HepG2 (cell line): ENCODE results near the gene NINJ2. TPM values are rescaled to one million over a fixed set of nuclear protein-coding genes. Genes with fewer than 3 reads are reported as not detected.
A peak's percentile ranks its signal among the peaks of the same experiment; 100 is the strongest.

Experiments
- CEBPB ChIP-seq: IDR thresholded peaks from 2 replicates; pipeline ENCODE4 v1.6.1; 2011; ENCODE audit warnings: low read depth, low read length, improper control_type of control experiment, borderline replicate concordance
- ELF1 ChIP-seq: sonication (generic); formaldehyde crosslinking; IDR thresholded peaks from 2 replicates; pipeline ENCODE4 v1.4.0; 2020; ENCODE audit warnings: missing genetic modification reagents
- KLF15 ChIP-seq: sonication (generic); formaldehyde crosslinking; IDR thresholded peaks from 2 replicates; pipeline ENCODE4 v1.8.1; 2023; ENCODE audit warnings: borderline replicate concordance, mild to moderate bottlenecking, inconsistent platforms, missing genetic modification reagents, mixed read lengths
- MEIS2 ChIP-seq: sonication (generic); formaldehyde crosslinking; IDR thresholded peaks from 2 replicates; pipeline ENCODE4 v1.9.0; 2021; ENCODE audit warnings: mild to moderate bottlenecking, missing genetic modification reagents
- NBN ChIP-seq: fragments of 450-650 bp; conservative IDR thresholded peaks from 2 replicates; pipeline ENCODE4 v1.6.1; 2017
- NR2F6 ChIP-seq, 2 experiments: IDR thresholded peaks; 2 replicates each; pipeline ENCODE4 v1.6.1; 2016; ENCODE audit warnings: antibody characterized with exemption in 1 of 2, mild to moderate bottlenecking in 1 of 2
- PAF1 ChIP-seq: IDR thresholded peaks from 2 replicates; pipeline ENCODE4 v1.6.1; 2016; ENCODE audit warnings: missing genetic modification reagents, missing compliant biosample characterization
- PHF8 ChIP-seq: sonication (generic); formaldehyde crosslinking; IDR thresholded peaks from 2 replicates; pipeline ENCODE4 v1.5.0; 2020; ENCODE audit warnings: missing genetic modification reagents
- POLR2AphosphoS5 ChIP-seq: IDR thresholded peaks from 2 replicates; pipeline ENCODE4 v1.6.1; 2012; ENCODE audit warnings: low read depth, low read length
- RFX1 ChIP-seq: fragments of 450-650 bp; IDR thresholded peaks from 2 replicates; pipeline ENCODE4 v1.6.1; 2017
- SMAD1 ChIP-seq: sonication (generic); formaldehyde crosslinking; IDR thresholded peaks from 2 replicates; pipeline ENCODE4 v1.4.0; 2020; ENCODE audit warnings: missing genetic modification reagents, low read depth, mild to moderate bottlenecking, borderline replicate concordance
- SRY ChIP-seq: sonication (generic); formaldehyde crosslinking; IDR thresholded peaks from 2 replicates; pipeline ENCODE4 v1.8.0; 2022; ENCODE audit warnings: mild to moderate bottlenecking, missing genetic modification reagents
- USF2 ChIP-seq, 2 experiments: sonication (generic) in 1 of 2; formaldehyde crosslinking in 1 of 2; IDR thresholded peaks; 2 replicates each; pipeline versions ENCODE4 v1.5.1 to v1.6.1; 2011 to 2020; ENCODE audit warnings: borderline replicate concordance in 1 of 2, low read depth in 1 of 2, low read length in 1 of 2, mild to moderate bottlenecking in 1 of 2, missing genetic modification reagents in 1 of 2, moderate library complexity in 1 of 2
- ZC3H4 ChIP-seq: sonication (generic); formaldehyde crosslinking; IDR thresholded peaks from 2 replicates; pipeline ENCODE4 v1.4.0; 2020; ENCODE audit warnings: missing genetic modification reagents, borderline replicate concordance
- ZHX1 ChIP-seq: sonication (generic); formaldehyde crosslinking; IDR thresholded peaks from 2 replicates; pipeline ENCODE4 v1.8.1; 2022; ENCODE audit warnings: low read depth, mild to moderate bottlenecking, missing genetic modification reagents
- ZNF234 ChIP-seq: sonication (generic); formaldehyde crosslinking; conservative IDR thresholded peaks from 2 replicates; pipeline ENCODE4 v1.5.1; 2020; ENCODE audit warnings: mild to moderate bottlenecking, missing genetic modification reagents
- ZNF382 ChIP-seq: sonication (generic); formaldehyde crosslinking; IDR thresholded peaks from 2 replicates; pipeline ENCODE4 v1.5.0; 2020; ENCODE audit warnings: missing genetic modification reagents, mild to moderate bottlenecking, borderline replicate concordance
- ZNF746 ChIP-seq: sonication (generic); formaldehyde crosslinking; IDR thresholded peaks from 2 replicates; pipeline ENCODE4 v1.8.0; 2022; ENCODE audit warnings: mild to moderate bottlenecking, missing genetic modification reagents
- ZNF773 ChIP-seq: sonication (generic); formaldehyde crosslinking; IDR thresholded peaks from 2 replicates; pipeline ENCODE4 v1.4.0; 2020; ENCODE audit warnings: missing genetic modification reagents, borderline replicate concordance
- ZNF879 ChIP-seq: sonication (generic); formaldehyde crosslinking; IDR thresholded peaks from 2 replicates; pipeline ENCODE4 v1.8.1; 2023; ENCODE audit warnings: missing genetic modification reagents
- polyA plus RNA-seq, 8 experiments: library from polyadenylated mRNA; depleted of rRNA in 3 of 8; stranded (reverse) in 7 of 8; unstranded in 1 of 8; fragments of >200 nt; fragmentation: Illumina TruSeq in 4 of 8; extraction: Trizol in 4 of 8; gene quantifications; 2 replicates each; pipeline versions ENCODE4 v1.2.1 to v1.2.3, GENCODE V29; 2011 to 2016; ENCODE audit warnings: low read depth in 4 of 8, missing spikeins in 1 of 8, mixed read lengths in 1 of 8; ENCODE audit not compliant: insufficient read depth in 1 of 8
- total RNA-seq, 5 experiments: library from RNA; depleted of rRNA; stranded (reverse); fragments of >200 nt; fragmentation: Illumina TruSeq; extraction: Trizol; gene quantifications; 2 replicates each; pipeline ENCODE4 v1.2.3, GENCODE V29; 2016; ENCODE audit warnings: low read depth in 1 of 5
- TF ChIP-seq, protein P1 (sequence below): IDR thresholded peaks from 2 replicates; pipeline ENCODE4 v1.6.1; 2016; ENCODE audit warnings: low read depth, borderline replicate concordance

Gene NINJ2
- total and polyA plus RNA-seq, 2 of the 13 experiments (the other 11 are each of a cell fraction or from before 2014, with no cell fraction given), result 0.62 to 3.8 TPM

DNA sequence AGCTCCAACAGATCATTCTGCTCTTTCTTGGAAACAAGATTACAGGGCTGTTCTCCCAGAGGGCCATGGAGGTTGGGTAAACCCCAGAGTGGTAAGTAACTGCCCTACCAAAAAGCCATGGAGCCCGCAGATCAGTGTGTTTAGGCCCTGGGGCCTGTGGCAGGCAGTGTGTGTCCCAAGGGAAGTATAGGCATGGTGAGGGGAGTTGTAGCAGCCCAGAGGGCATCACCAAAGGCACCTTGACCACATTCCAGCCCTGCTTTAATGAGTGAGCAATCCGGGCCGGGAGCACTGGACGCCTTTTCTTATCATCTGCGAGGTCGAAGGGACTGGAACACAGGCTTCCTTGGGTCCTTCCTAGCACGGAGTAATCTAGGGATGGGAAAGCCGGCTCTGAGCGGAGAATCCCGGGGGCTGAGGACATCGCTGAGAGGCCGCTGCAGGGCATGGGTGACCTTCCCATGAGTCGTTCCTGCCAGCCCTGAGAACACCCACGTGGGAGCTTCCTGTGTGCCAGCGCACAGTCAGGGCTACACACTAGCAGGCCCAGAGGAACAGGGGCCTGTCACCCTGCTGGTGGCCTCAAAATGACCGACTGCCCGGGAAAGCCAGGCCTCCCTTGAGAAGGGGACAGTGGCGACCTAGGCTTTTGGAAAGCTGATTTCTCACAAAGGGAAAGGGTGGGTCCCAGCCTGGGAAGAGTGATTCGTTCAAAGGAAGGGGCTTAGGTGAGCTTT lies 91.3 kb downstream of the NINJ2 start (continued):
- no peak for TF ChIP-seq ZNF879 (CRISPR knock-in tag)
- peak; percentile 56 for TF ChIP-seq PHF8 (CRISPR knock-in tag)
- TF ChIP-seq RFX1, result no peak
- TF ChIP-seq ZNF382 (CRISPR knock-in tag), result no peak
- no peak; the same call in 1 of the 2 replicates for TF ChIP-seq NR2F6 (IDR thresholded peaks at IDR 0.05)
- TF ChIP-seq NR2F6 (CRISPR knock-in tag; IDR thresholded peaks at IDR 0.05), result no peak; the same call in 1 of the 2 replicates
- TF ChIP-seq MEIS2 (CRISPR knock-in tag), result no peak
- TF ChIP-seq, protein P1, sequence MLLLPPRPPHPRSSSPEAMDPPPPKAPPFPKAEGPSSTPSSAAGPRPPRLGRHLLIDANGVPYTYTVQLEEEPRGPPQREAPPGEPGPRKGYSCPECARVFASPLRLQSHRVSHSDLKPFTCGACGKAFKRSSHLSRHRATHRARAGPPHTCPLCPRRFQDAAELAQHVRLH (CRISPR knock-in tag), result 0 out of 2 replicates have a peak, but pooled peaks have one; percentile 16
- TF ChIP-seq ZNF234, result 0 out of 2 replicates have a peak, but pooled peaks have one; percentile 48
- no peak for TF ChIP-seq ZHX1
- TF ChIP-seq NBN, result no peak
- no peak for TF ChIP-seq USF2 (IDR thresholded peaks at IDR 0.05; ENCODE audit: low read depth, low read length)
- no peak for TF ChIP-seq USF2 (CRISPR knock-in tag; IDR thresholded peaks at IDR 0.05; ENCODE audit: borderline replicate concordance)
- 0 out of 2 replicates have a peak, but pooled peaks have one; percentile 47 for TF ChIP-seq SMAD1 (CRISPR knock-in tag)
- no peak for TF ChIP-seq CEBPB
- TF ChIP-seq SRY (CRISPR knock-in tag), result no peak
- TF ChIP-seq KLF15, result no peak
- TF ChIP-seq PAF1, result no peak
- 0 out of 2 replicates have a peak, but pooled peaks have one; percentile 19 for TF ChIP-seq ELF1 (CRISPR knock-in tag)
- TF ChIP-seq ZC3H4 (CRISPR knock-in tag), result 0 out of 2 replicates have a peak, but pooled peaks have one; percentile 12
- no peak for TF ChIP-seq POLR2AphosphoS5
- TF ChIP-seq ZNF773 (CRISPR knock-in tag), result no peak
- TF ChIP-seq ZNF746 (CRISPR knock-in tag), result no peak
